Right lobe of liver (tissue), 4 donors: ENCODE data around the gene LRRC10.

ENCODE experiments used
- POLR2A ChIP-seq: fragments of 450-650 bp; IDR thresholded peaks from one replicate; pipeline ENCODE4 v1.6.1; 2017; ENCODE audit warnings: antibody characterized with exemption, mild to moderate bottlenecking
- TF ChIP-seq, protein P1 (sequence below), 4 donors: fragments of 200-600 bp in 3 of 4; fragments of 450-650 bp in 1 of 4; IDR thresholded peaks; one replicate each; pipeline versions ENCODE4 v1.5.1 to v1.8.0; 2016 to 2022; ENCODE audit warnings: antibody characterized with exemption in 4 of 4, mild to moderate bottlenecking in 2 of 4
- donor health status: DM: no; HTN: no; CAD: no.
- donor health status: DM: no; HTN: no; CAD: no.
- donor health status: DM: no; HTN: yes; CAD: no.

GRCh38 chr12:69642531-69642930, 31.8 kb upstream of the LRRC10 start:
- TF ChIP-seq, protein P1, sequence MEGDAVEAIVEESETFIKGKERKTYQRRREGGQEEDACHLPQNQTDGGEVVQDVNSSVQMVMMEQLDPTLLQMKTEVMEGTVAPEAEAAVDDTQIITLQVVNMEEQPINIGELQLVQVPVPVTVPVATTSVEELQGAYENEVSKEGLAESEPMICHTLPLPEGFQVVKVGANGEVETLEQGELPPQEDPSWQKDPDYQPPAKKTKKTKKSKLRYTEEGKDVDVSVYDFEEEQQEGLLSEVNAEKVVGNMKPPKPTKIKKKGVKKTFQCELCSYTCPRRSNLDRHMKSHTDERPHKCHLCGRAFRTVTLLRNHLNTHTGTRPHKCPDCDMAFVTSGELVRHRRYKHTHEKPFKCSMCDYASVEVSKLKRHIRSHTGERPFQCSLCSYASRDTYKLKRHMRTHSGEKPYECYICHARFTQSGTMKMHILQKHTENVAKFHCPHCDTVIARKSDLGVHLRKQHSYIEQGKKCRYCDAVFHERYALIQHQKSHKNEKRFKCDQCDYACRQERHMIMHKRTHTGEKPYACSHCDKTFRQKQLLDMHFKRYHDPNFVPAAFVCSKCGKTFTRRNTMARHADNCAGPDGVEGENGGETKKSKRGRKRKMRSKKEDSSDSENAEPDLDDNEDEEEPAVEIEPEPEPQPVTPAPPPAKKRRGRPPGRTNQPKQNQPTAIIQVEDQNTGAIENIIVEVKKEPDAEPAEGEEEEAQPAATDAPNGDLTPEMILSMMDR (IDR thresholded peaks at IDR 0.05) = no peak
- no peak for TF ChIP-seq POLR2A
